Mucosa of rectum (tissue), 2 donors: ENCODE results near the gene SERPINE2.

ENCODE experiments used
- H3K27ac ChIP-seq, 2 donors: one replicate each; pipeline ENCODE4 v1.7.0; 2013; ENCODE audit warnings: inconsistent platforms in 2 of 2, low read depth in 2 of 2, low read length in 2 of 2
- H3K27me3 ChIP-seq, 2 donors: one replicate each; pipeline ENCODE4 v1.7.0; 2013; ENCODE audit warnings: low read length in 2 of 2; ENCODE audit not compliant: control insufficient read depth in 2 of 2, insufficient read depth in 2 of 2
- H3K36me3 ChIP-seq, 2 donors: one replicate each; pipeline ENCODE4 v1.7.0; 2013; ENCODE audit warnings: low read length in 2 of 2; ENCODE audit not compliant: control insufficient read depth in 2 of 2, insufficient read depth in 2 of 2
- H3K4me1 ChIP-seq, 2 donors: one replicate each; pipeline ENCODE4 v1.7.0; 2013; ENCODE audit warnings: low read length in 2 of 2, mild to moderate bottlenecking in 1 of 2; ENCODE audit not compliant: control insufficient read depth in 2 of 2, insufficient read depth in 2 of 2
- H3K4me3 ChIP-seq, 2 donors: one replicate each; pipeline ENCODE4 v1.7.0; 2013; ENCODE audit warnings: low read length in 2 of 2
- H3K9ac ChIP-seq, 2 donors: one replicate each; pipeline ENCODE4 v1.7.0; 2013; ENCODE audit warnings: low read length in 2 of 2, low read depth in 1 of 2, mild to moderate bottlenecking in 1 of 2
- H3K9me3 ChIP-seq, 2 donors: one replicate each; pipeline ENCODE4 v1.7.0; 2013; ENCODE audit warnings: low read length in 2 of 2; ENCODE audit not compliant: control insufficient read depth in 2 of 2
- donor health status: healthy.
- donor health status: Normal muscosa, but diverticular disease.

The SERPINE2 gene

DNA sequence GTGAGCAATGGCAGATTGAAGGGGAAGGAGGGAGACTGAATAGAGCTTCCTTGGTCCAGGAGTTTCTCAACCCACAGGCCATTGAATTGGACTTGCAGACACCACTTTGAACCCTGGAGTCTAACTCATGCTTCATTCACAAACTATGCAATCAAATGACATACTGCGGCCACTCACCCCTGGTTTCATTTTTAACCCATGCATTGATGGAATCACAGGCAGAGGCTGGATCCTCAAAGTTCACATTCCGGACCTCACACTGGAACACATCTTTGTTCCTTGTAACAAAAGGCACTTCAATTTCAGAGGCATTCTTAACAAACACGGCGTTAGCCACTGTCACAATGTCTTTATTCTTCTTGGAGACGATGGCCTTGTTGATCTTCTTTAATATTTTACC, 41.1 kb downstream of the SERPINE2 start:
- Histone ChIP-seq H3K36me3 (no peaks in the 10 kb centered on the region), H3K9me3 (no peaks in the 10 kb centered on the region), H3K27ac (no peak overlapping the region), H3K9ac (no peak overlapping the region), H3K4me1 (peaks cover 3 to 11% of the 10 kb centered on the region in 2 donors), H3K4me3 (no peak overlapping the region), H3K27me3 (no peaks in the 10 kb centered on the region)

DNA sequence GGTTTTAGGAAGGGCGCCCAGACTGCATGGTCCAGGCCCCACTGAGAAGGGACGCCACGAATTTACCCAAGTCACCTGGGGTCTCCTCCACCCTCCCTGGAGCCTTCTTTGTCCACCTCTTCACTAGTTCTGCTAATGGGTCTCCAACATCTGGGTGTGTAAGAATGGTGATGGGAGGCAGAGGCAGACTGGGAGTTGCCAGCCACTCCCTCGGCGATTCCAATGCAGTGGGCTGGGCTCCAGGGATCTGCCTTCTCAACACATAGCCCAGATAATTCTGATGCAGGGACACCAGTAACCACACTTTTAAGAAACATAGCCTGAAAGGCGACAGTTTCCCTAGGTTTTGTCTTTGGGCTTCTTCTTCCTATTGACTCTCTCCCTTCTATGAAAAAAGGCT, 42.7 kb downstream of the SERPINE2 start:
- H3K27ac ChIP-seq, result no peak overlapping the region
- H3K9me3 ChIP-seq, result no peaks in the 10 kb centered on the region
- no peak overlapping the region for H3K4me3 ChIP-seq
- peaks cover 3 to 11% of the 10 kb centered on the region in 2 donors for H3K4me1 ChIP-seq
- no peak overlapping the region for H3K9ac ChIP-seq
- H3K36me3 ChIP-seq, result no peaks in the 10 kb centered on the region
- H3K27me3 ChIP-seq, result no peaks in the 10 kb centered on the region

DNA sequence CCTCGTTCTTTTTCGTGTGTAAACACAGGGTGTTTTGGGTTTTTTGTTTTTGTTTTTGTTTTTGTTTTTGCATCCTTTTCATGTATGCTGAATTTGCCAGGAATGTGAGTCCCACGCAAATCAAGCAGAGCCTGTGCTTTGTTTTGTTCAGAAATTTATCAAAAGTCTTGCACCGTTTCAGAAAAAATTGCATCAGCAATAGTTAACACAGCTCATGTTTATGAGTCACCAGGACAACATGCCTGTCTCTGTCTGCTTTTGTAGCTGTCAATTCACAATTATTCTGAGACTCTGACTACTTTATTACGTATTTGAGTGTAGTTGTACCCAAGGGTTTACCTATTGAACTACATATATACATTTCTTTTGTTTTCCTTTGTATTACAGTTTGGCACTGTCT, 43.5 kb downstream of the SERPINE2 start:
- Histone ChIP-seq H3K4me3 (no peak overlapping the region), H3K36me3 (no peaks in the 10 kb centered on the region), H3K27me3 (no peaks in the 10 kb centered on the region), H3K9me3 (no peaks in the 10 kb centered on the region), H3K27ac (no peak overlapping the region), H3K9ac (no peak overlapping the region), H3K4me1 (peaks cover 3 to 11% of the 10 kb centered on the region in 2 donors)

DNA sequence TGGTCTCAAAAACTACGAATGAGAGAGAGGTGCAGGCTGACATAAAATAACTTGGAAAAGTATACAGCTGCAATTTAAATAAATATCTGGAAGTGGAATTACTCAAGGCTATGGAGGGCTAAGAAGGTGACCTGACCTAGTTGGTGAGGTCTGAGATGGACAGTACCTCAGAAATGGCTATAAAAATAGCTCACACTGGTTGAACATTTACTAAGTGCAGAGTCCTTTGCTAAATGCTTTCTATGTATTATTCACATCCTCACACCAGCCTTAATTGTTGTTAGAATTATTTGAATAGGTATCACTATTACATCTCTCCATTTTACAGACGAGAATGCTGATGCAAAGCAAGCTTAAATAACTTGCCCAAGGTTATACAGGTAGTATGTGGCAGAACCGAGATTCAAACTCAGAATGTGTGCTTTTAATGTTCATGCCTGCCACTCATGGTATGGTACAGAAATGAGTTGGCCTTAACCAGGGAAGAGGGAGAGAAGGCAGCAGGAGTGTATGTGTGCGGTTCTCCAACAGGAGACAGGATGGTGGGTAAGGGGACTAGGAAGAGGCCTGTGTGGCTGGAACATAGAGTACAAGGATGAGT, 44.4 kb downstream of the SERPINE2 start:
- Histone ChIP-seq H3K4me1 (peaks cover 3 to 11% of the 10 kb centered on the region in 2 donors), H3K4me3 (no peak overlapping the region), H3K27me3 (no peaks in the 10 kb centered on the region), H3K36me3 (no peaks in the 10 kb centered on the region), H3K9me3 (no peaks in the 10 kb centered on the region), H3K9ac (no peak overlapping the region), H3K27ac (no peak overlapping the region)

DNA sequence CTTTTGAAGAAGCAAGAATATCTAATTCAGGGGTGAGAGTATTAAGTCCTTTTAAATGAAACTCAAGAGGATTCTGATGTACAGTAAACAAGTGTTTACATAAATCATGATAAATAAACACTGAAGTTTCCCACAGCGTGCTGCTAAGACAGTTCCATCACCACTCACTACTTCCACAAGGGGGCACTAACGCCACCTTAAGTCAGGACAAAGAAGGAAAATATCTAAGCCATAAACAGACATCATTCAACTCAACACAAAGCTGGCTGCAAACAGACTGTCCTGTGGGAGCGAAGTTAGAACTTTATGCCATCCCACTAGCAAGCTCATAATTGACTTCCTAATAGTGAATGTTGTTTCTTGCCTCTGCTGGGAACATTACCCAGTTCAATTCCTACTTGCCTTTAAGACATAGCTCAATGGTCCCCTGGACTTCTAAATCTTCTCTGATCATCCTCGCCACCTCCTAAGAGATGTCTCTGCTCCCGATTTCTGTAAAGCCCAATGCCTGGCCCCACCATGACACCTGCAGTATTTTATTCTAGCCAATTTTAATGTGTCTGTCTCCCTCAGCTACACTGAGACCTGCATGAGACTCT, 45.4 kb downstream of the SERPINE2 start:
- no peaks in the 10 kb centered on the region for H3K36me3 ChIP-seq
- H3K4me3 ChIP-seq, result no peak overlapping the region

GRCh38 chr2:223991611-223992010, 47.5 kb downstream of the SERPINE2 start:
- Histone ChIP-seq H3K4me1 (peaks cover 3 to 11% of the 10 kb centered on the region in 2 donors), H3K27ac (no peak overlapping the region), H3K9ac (no peak overlapping the region), H3K4me3 (no peak overlapping the region), H3K27me3 (no peaks in the 10 kb centered on the region), H3K9me3 (no peaks in the 10 kb centered on the region), H3K36me3 (no peaks in the 10 kb centered on the region)

More for the DNA sequence above, 45.4 kb downstream of the SERPINE2 start:
- H3K9me3 ChIP-seq, result no peaks in the 10 kb centered on the region
- H3K27ac ChIP-seq, result no peak overlapping the region
- no peak overlapping the region for H3K9ac ChIP-seq
- peaks cover 3 to 11% of the 10 kb centered on the region in 2 donors for H3K4me1 ChIP-seq
- no peaks in the 10 kb centered on the region for H3K27me3 ChIP-seq

DNA sequence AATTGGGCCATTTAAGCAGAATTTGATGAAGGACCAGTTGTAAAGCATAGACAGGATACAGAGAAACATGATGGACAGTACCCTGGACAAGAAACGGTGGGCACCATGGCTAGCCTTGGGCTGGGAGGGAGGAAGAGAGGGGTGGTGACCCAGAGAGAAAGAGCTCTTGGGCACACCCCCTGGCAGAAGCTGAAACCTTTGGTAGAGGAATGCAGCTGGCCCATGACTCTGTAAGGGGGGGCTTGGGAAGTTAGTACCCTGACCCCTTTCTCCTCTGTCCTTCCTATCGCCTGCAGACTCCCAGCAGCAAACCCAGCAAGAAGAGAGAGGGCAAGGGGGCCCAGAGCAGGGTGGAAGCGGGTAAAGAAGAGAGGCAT, 49.2 kb downstream of the SERPINE2 start:
- H3K9ac ChIP-seq, result no peak overlapping the region
- no peaks in the 10 kb centered on the region for H3K9me3 ChIP-seq
- peaks cover 2 to 11% of the 10 kb centered on the region in 2 donors for H3K4me1 ChIP-seq
- peaks cover 0 to 2% of the 10 kb centered on the region in 2 donors for H3K36me3 ChIP-seq
- H3K27ac ChIP-seq, result no peak overlapping the region
- H3K4me3 ChIP-seq, result no peak overlapping the region
- no peaks in the 10 kb centered on the region for H3K27me3 ChIP-seq

DNA sequence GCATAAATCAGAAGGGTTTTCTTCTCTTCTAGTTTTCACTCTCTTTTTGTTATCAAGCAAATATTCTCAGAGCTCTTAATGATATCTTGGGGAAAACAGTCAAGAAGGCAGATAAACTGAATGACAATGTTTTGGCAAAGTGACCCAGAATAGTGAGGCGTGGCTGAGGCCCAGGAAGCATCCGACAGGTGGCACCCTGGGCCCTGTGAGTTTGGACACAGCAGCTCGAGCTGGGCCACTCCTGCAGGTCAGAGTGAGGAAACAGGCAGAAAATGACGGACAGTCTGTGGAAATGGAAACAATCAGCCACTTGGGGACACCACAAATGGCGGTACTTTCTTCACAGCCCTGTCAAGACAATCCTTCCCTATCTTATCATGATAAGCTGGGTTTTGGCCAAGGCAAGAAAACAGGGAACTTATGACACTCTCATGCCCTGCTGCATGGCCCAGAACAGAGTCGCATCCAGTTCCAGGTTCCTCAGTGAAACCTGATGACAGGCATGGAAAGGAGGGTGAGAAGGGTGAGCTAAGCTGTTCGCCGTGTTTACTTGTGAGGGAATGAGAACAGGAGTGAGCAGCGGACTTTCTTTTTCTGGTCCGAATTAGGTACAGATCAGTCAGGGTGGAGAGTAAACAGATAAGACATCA, 49.8 kb downstream of the SERPINE2 start:
- Histone ChIP-seq H3K9me3 (no peaks in the 10 kb centered on the region), H3K9ac (no peak overlapping the region), H3K4me1 (peaks cover 0 to 7% of the 10 kb centered on the region in 2 donors), H3K36me3 (peaks cover 0 to 3% of the 10 kb centered on the region in 2 donors), H3K27ac (no peak overlapping the region), H3K27me3 (no peaks in the 10 kb centered on the region), H3K4me3 (no peak overlapping the region)

DNA sequence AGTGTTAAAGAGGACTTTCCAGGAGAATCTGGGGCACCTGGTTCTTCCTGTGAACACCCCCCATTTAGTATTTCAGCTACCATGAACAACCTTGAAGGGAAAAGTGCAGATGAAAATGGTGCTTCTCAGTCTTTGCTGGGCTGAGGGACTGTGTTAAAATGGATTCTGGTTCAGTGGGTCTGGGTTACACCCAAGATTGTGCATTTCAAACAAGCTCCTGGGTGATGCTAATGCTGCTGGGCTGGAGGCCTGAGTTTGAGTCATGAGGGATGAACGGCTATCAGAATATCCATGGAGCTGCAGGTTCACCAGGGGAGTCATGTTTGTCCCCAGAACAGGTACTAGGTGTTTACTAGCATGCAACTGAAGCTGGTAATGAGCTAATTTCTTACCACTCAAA, 57.8 kb downstream of the SERPINE2 start:
- H3K36me3 ChIP-seq, result peaks cover 0 to 3% of the 10 kb centered on the region in 2 donors
- H3K27me3 ChIP-seq, result no peaks in the 10 kb centered on the region
- no peaks in the 10 kb centered on the region for H3K9me3 ChIP-seq
- no peaks in the 10 kb centered on the region for H3K4me1 ChIP-seq
- H3K9ac ChIP-seq, result no peak overlapping the region
- no peak overlapping the region for H3K4me3 ChIP-seq
- no peak overlapping the region for H3K27ac ChIP-seq

- Histone ChIP-seq H3K9ac (no peak overlapping the region), H3K36me3 (peaks cover 0 to 3% of the 10 kb centered on the region in 2 donors)
Measured at GRCh38 chr2:223980803-223981202, 58.3 kb downstream of the SERPINE2 start.

More at GRCh38 chr2:223980803-223981202, 58.3 kb downstream of the SERPINE2 start:
- Histone ChIP-seq H3K27ac (no peak overlapping the region), H3K4me3 (no peak overlapping the region), H3K9me3 (no peaks in the 10 kb centered on the region), H3K4me1 (no peaks in the 10 kb centered on the region), H3K27me3 (no peaks in the 10 kb centered on the region)
